ENCODE measurements around the gene TLE3. TPM values are rescaled to one million over a fixed set of nuclear protein-coding genes. Genes with fewer than 3 reads are reported as not detected.
"Not testable (repeated sequence)": the region's sequence is repeated elsewhere in the genome, so short reads cannot be mapped to it uniquely, and the experiment has no call there.

Gene TLE3
- total RNA-seq, 3 donors from 2014 or later, result 115 to 153 (median 139) TPM

DNA sequence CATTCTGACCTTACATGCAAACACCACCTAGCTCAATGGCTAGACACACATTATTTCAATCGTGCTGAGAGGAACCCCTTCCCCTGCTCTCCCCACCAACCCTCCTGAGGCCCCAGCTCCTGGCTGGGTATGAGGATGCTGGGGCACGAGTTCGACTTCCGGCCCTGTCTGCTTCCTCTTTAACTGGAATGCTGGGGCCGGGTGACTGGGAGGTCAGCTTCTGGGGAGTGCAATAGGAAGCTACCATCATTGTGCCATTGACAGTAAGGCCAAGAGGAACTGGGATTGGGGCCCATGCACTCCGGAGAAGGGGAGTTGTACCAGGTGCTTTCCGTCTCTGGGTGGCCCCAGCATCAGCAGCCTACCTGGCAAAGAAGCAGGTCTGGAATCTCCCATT lies 15.6 kb upstream of the TLE3 start:
- no peak for DNase-seq
- H3K27me3 Mint-ChIP-seq (ENCODE audit: low read depth), result peaks cover 11% of the 10 kb centered on the region

DNA sequence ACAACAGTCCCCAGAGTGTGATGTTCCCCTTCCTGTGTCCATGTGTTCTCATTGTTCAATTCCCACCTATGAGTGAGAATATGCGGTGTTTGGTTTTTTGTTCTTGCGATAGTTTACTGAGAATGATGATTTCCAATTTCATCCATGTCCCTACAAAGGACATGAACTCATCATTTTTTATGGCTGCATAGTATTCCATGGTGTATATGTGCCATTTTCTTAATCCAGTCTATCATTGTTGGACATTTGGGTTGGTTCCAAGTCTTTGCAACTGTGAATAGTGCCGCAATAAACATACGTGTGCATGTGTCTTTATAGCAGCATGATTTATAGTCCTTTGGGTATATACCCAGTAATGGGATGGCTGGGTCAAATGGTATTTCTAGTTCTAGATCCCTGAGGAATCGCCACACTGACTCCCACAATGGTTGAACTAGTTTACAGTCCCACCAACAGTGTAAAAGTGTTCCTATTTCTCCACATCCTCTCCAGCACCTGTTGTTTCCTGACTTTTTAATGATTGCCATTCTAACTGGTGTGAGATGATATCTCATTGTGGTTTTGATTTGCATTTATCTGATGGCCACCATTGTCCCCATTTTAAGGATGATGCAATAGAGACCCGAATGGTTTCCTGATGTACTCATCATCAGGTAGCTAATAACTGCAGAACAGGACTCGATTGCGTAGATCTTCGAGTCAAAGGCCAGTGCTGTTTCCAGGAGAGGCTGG lies 15.0 kb upstream of the TLE3 start:
- not testable (repeated sequence) for H3K4me3 Mint-ChIP-seq; ATAC-seq; H3K36me3 Mint-ChIP-seq (ENCODE audit: insufficient read depth); H3K4me1 Mint-ChIP-seq (ENCODE audit: low read depth); DNase-seq; H3K9me3 Mint-ChIP-seq
- H3K27me3 Mint-ChIP-seq (ENCODE audit: low read depth), result peaks cover 11% of the 10 kb centered on the region

More for the DNA sequence above, 15.6 kb upstream of the TLE3 start:
- H3K4me1 Mint-ChIP-seq (ENCODE audit: low read depth), result no peaks in the 10 kb centered on the region
- H3K9me3 Mint-ChIP-seq, result no peaks in the 10 kb centered on the region
- H3K4me3 Mint-ChIP-seq, result no peak overlapping the region
- H3K36me3 Mint-ChIP-seq (ENCODE audit: insufficient read depth), result no peaks in the 10 kb centered on the region
- ATAC-seq, result no peak

DNA sequence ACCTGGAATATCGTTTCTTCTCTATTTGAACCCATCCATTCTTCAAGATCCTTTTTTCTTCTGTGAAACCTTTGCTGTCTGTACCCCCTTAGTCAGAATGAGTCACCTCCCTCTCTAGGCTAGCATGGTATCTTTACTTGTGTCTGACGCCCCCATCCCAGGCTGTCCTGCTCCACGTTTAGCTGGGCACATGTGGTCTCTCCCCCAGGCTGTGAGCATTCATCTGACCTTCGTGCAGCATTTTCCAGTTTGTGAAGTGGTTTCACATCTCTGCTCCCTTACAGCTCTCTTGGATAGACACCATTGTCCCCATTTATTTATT lies 14.3 kb upstream of the TLE3 start:
- no peak for DNase-seq
- Mint-ChIP-seq H3K27me3 (ENCODE audit: low read depth) (peaks cover 11% of the 10 kb centered on the region), H3K4me1 (ENCODE audit: low read depth) (no peaks in the 10 kb centered on the region), H3K4me3 (no peak overlapping the region), H3K9me3 (no peaks in the 10 kb centered on the region), H3K36me3 (ENCODE audit: insufficient read depth) (no peaks in the 10 kb centered on the region)
- ATAC-seq, result no peak

DNA sequence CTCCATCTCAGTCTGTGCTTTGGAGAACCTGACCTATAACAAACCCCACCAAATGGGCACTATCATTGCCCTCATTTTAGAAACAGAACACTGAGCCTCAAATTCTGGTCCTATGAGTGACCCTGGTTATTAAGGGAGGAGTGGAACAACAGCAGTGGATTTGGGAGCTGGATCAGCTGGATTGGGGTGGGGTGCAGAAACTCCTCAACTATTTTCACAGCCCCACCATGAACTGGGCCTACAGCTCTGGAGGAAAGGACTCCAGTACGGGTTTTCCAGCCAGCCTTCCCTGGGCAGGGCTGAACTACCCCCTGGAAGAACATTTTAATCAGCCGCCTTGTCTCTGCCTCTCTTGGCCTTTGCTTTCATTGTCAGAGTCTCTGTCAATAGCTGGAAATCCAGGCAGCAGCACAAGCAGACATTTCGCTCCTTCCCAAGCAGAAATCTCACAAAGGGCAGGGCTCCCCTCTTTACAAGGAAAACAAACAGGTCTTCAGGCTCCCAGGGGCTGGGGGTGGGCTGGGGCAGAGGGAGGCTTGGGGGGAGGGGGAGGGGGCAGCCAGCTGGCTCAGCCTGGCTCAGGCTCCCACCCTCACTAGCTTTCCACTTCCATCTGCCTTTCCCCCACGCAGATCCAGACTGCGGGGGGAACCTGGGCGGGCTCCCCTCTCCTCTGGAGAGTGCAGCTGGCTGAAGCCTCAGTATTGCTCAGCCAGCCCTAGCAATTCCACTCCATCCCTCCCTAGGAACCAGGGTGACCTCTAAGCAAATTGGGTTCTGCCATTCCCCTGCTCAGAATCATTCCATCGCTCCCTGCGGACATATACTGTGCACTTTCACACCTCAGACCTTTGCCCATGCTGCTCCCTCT lies 13.7 kb upstream of the TLE3 start:
- no peaks in the 10 kb centered on the region for H3K9me3 Mint-ChIP-seq
- no peak for ATAC-seq

DNA sequence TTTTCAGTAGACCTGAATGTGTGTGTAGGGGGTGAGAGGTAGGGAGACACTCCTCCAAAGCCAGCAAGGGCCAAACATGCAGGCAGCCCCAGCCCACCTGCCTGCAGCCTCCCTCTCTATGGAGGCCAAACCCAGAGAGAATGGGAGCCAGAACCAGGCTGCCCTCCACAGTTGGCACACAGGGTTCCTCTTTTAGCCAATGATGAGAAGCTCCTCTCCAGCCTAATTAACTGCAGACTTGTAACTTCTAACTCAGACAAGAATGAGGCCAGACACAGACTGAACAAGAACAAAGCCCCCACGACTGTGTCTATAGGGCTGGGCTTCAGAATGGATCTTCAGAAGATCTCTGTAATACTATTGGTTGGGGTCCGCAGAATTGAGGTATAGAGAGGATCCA lies 12.3 kb upstream of the TLE3 start:
- Mint-ChIP-seq H3K27me3 (ENCODE audit: low read depth) (peaks cover 6% of the 10 kb centered on the region), H3K36me3 (ENCODE audit: insufficient read depth) (no peaks in the 10 kb centered on the region), H3K4me3 (no peak overlapping the region), H3K4me1 (ENCODE audit: low read depth) (no peaks in the 10 kb centered on the region), H3K9me3 (no peaks in the 10 kb centered on the region)
- no peak for DNase-seq
- ATAC-seq, result no peak

More for the DNA sequence above, 13.7 kb upstream of the TLE3 start:
- no peak for DNase-seq
- no peak overlapping the region for H3K4me3 Mint-ChIP-seq
- H3K4me1 Mint-ChIP-seq (ENCODE audit: low read depth), result no peaks in the 10 kb centered on the region
- H3K27me3 Mint-ChIP-seq (ENCODE audit: low read depth), result peaks cover 11% of the 10 kb centered on the region
- no peaks in the 10 kb centered on the region for H3K36me3 Mint-ChIP-seq (ENCODE audit: insufficient read depth)

DNA sequence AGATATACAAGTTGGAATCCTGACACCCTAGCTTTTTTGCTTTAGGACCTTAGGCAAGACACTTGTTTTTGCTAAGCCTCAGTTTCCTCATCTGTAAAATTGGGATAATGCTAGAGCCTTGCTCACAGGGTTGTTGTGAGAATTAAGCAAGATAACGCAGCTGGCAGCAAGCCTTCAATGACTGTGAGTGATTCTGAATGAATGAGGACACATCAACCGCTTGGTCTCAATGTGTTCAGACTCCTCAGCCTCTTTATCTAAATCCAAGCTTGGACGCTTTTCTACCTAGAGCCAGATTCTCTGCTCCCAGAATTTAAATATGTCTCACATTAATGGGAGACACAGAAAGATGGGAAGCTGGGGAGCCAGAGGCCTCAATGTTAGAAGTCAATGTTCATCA lies 11.8 kb upstream of the TLE3 start:
- Mint-ChIP-seq H3K36me3 (ENCODE audit: insufficient read depth) (no peaks in the 10 kb centered on the region), H3K4me3 (no peak overlapping the region), H3K27me3 (ENCODE audit: low read depth) (peaks cover 6% of the 10 kb centered on the region), H3K9me3 (no peaks in the 10 kb centered on the region), H3K4me1 (ENCODE audit: low read depth) (no peaks in the 10 kb centered on the region)
- DNase-seq, result no peak
- no peak for ATAC-seq

DNA sequence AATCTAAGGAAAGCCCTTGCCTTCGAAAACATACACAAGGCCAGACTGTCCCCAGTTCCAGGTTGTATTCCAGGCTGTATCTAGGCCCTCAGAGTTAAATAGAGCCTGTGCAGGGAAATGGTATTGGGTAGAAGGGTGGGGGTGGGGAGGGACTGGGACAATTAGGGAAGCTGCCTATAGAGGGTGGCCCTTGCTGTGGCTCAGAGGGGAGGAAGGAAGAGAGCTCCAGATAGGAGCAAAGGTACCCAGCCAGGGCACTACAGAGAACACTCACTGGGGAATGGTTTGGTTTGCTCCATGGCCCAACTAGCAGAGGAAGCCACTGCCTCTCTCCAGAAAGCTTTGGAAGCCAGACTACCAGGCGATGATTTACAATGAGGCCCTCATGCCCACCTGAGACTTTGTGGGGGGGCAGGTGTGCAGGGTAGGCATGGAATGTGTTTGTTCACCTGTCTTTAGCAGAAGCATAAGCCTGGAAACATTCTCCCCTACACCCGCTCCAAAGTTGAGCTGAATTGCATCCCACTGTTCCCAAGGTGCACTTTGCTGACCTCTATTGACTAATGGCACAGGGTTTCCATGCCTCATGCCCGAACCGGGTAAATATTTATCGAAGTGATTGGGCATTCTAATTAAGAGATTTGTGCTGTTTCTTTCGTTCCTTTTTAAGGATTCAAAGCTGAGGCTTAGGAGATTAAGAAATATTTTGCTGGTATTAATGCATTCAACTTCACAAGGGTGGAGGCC lies 6.3 kb upstream of the TLE3 start:
- DNase-seq (no peak), ATAC-seq (no peak)
- H3K4me3 Mint-ChIP-seq, result no peak overlapping the region
- H3K9me3 Mint-ChIP-seq, result no peaks in the 10 kb centered on the region
- H3K36me3 Mint-ChIP-seq (ENCODE audit: insufficient read depth), result no peaks in the 10 kb centered on the region
- peaks cover 17% of the 10 kb centered on the region for H3K4me1 Mint-ChIP-seq (ENCODE audit: low read depth)
- peaks cover 11% of the 10 kb centered on the region for H3K27me3 Mint-ChIP-seq (ENCODE audit: low read depth)

DNA sequence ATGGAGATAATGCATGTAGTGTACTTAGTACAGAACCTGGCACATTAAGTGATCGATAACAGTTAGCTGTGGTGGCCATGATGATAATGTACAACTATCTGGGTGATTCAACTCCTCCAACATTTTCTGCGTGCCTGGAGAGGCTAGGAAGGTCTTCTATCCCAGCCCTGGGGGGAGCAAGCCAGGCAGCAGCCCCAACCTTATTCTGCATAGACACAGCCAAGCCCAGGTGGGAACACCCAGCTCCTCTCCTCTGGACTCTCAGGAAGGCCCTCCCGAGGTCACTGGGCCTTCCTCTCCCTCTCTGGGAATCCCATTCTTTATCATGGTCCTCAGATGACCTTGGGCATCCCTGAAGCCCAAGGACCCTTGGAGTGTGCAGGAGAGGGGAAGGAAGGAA lies 5.1 kb upstream of the TLE3 start:
- Mint-ChIP-seq H3K4me1 (ENCODE audit: low read depth) (peaks cover 17% of the 10 kb centered on the region), H3K4me3 (no peak overlapping the region), H3K27me3 (ENCODE audit: low read depth) (peaks cover 11% of the 10 kb centered on the region), H3K36me3 (ENCODE audit: insufficient read depth) (no peaks in the 10 kb centered on the region), H3K9me3 (no peaks in the 10 kb centered on the region)
- no peak for ATAC-seq
- DNase-seq, result no peak

DNA sequence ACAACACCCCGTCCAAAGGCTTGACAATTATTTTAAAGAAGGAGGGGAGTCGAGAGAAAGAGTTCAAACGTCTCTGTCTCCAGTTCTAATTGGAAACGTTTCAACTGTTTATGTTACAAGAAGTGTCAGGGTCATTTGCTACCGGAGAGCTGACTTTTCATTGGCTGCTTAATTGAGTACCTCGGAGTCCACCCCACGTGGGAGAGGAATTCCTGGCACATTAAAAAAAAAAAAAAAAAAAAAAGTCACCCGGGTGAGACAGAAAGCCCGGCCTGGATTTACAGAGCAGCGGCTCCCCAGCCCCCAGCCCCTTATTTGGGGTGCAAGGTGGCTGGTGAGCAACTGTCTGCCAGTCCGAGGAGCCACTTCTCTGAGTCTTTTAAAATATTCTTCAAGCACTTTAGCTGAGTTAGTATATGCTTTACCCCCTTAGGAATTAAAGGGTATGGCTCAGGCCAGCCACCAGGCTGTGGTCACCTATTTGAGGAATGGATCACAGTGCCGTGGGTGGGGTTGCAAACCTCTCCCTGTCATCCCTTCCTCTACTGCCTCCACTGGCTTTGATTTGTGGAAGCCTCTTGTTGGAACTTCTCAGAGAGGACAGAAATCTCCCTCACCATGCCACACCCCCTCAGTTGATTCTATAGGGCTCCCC lies 3.9 kb upstream of the TLE3 start:
- H3K9me3 Mint-ChIP-seq, result no peaks in the 10 kb centered on the region
- H3K4me1 Mint-ChIP-seq (ENCODE audit: low read depth), result peaks cover 17% of the 10 kb centered on the region
- H3K27me3 Mint-ChIP-seq (ENCODE audit: low read depth), result peaks cover 11% of the 10 kb centered on the region
- ATAC-seq, result no peak
- no peak for DNase-seq
- no peaks in the 10 kb centered on the region for H3K36me3 Mint-ChIP-seq (ENCODE audit: insufficient read depth)
- H3K4me3 Mint-ChIP-seq, result no peak overlapping the region

DNA sequence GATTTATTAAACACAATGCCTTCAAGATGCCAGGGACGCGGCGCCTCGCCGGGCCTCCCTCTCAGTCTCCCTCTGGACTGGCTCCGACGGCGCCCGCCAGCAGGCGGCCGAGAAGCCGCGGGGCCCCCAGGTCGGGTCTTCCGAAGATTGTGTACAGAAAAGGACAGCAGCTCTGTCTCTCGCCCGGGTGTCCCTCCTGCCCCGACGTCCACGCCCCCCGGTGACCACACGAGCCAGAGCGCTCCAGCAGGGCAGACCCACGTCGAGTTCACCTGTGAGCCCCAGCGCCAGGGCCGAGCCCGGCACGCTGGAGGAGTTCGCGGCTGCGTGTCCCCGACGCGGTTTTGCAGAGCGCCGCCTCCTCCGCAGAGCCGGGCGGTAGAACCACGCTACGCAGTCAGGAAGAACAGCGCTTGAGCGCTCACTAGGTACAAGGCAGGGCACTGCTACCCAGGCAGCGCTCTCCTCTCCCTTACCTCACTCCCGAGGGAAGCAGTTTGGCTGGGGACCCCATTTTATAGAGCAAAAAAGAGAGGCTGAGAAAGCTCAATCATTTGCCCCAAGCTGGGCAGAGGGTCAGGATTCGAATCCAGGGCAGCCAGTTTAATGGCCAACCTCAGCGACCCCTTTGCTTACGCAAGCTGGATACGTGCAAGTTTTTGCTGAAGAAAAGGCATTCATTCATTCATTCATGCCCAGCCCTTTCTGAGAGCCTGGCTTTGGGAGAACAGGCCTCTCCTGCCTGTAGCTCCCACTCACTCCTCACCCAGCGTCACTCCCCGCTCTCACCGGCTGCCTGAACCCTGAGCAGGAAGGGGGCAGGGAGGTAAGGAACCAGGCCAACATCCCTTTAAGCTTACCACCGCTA lies 3.0 kb upstream of the TLE3 start:
- Mint-ChIP-seq H3K9me3 (no peaks in the 10 kb centered on the region), H3K4me1 (ENCODE audit: low read depth) (peaks cover 19% of the 10 kb centered on the region), H3K36me3 (ENCODE audit: insufficient read depth) (no peaks in the 10 kb centered on the region), H3K27me3 (ENCODE audit: low read depth) (peaks cover 11% of the 10 kb centered on the region), H3K4me3 (peak overlapping the region; percentile 96)
- peak; percentile 34 to 35 for ATAC-seq
- peak; percentile 59 for DNase-seq

DNA sequence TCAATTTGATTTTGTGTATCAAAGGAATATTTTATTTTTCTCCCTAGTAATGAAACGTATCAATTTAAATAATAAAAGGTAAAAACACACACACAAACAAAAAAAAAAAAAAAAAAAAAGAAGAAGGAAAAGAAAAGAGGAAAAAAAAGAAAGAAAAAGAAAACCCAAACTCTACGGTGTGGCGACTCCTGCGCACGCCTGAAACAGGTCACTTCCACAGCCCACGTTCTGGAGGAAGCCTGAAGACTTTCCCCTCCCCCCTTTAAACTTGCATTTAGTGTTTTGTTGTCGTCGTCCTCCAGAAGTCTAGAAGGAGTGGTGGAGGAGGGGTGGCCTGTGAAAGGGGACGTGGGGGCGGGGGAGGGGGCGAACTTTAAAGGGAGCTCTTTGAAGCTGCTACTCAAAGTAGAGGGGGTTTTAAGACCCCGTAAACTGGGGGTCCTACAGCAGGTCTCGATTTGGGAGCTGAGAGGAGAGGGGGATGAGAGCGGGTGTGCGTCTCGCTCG lies 2.3 kb upstream of the TLE3 start:
- Mint-ChIP-seq H3K27me3 (ENCODE audit: low read depth) (peaks cover 11% of the 10 kb centered on the region), H3K36me3 (ENCODE audit: insufficient read depth) (peaks cover under 1% of the 10 kb centered on the region), H3K4me3 (peak overlapping the region; percentile 96), H3K4me1 (ENCODE audit: low read depth) (peaks cover 20% of the 10 kb centered on the region), H3K9me3 (no peaks in the 10 kb centered on the region)
- ATAC-seq (no peak), DNase-seq (no peak)

DNA sequence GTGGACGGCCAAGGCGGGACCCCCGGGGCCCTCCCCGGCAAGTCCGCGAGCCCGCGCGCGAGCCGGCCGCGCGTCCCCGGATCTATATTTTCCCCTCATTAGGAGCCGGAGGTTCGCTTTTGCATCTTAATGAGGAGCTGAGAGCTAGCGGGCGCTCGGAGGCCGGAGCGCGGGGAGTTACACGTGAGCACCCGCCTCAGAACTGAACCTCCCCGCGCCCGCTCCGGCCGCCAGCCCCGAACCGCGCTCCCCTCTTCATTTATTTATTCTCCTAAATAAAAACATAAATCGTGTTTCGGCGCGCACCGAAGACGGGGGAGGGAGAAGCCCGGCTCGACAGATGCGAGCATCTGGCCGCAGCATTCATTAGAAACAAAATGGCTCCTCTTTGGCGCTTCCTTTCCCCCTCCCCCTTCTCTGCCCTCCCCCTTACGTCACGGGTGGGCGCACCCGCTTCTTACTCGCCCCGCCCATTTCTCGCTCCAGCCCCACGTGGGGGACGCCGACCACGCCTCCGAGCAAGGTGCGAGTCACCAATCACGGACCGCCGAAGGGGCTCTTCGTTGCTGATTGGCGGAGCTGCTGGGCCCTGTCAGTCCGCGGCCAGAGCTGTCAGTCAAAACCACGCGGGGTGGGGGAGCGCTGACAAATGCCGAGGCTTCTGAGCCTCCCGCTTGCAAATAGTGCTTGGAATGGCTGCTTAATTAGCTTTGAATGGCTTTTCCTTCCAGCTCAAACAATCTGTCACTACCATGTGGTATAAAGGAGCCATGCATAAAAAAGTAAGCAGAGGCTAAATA lies 1.6 kb upstream of the TLE3 start:
- H3K27me3 Mint-ChIP-seq (ENCODE audit: low read depth), result peaks cover 11% of the 10 kb centered on the region
- peaks cover 6% of the 10 kb centered on the region for H3K36me3 Mint-ChIP-seq (ENCODE audit: insufficient read depth)
- ATAC-seq (peak; percentile 54 to 58), DNase-seq (peak; percentile 100)
- H3K9me3 Mint-ChIP-seq, result no peaks in the 10 kb centered on the region
- peaks cover 26% of the 10 kb centered on the region for H3K4me1 Mint-ChIP-seq (ENCODE audit: low read depth)
- H3K4me3 Mint-ChIP-seq, result peak overlapping the region; percentile 96

Data from activated T-cell treated with anti-CD3 and anti-CD28 coated beads, Interleukin-2, amount 50 U/mL, for 4 hours (primary cell).